Ascending aorta (tissue), 2 donors: ENCODE measurements around the gene CNNM2. TPM values are rescaled to one million over a fixed set of nuclear protein-coding genes. Genes with fewer than 3 reads are reported as not detected.

Source experiments
- DNase-seq, 2 donors: peaks; one replicate each; pipeline ENCODE4 v3.0.0-alpha.2; 2019; ENCODE audit warnings: low spot score in 2 of 2
- H3K27ac ChIP-seq, 2 donors: fragments of 200-600 bp; sonication (generic); one replicate each; pipeline ENCODE4 v1.5.1; 2016 to 2017; ENCODE audit warnings: mild to moderate bottlenecking in 1 of 2
- H3K27me3 ChIP-seq: fragments of 200-600 bp; sonication (generic); one replicate; pipeline ENCODE4 v1.5.1; 2017
- H3K36me3 ChIP-seq, 2 donors: fragments of 200-600 bp; sonication (generic); one replicate each; pipeline ENCODE4 v1.5.1; 2016
- H3K4me1 ChIP-seq, 2 donors: fragments of 200-600 bp; sonication (generic); one replicate each; pipeline ENCODE4 v1.5.1; 2016 to 2017; ENCODE audit warnings: mild to moderate bottlenecking in 1 of 2
- H3K4me3 ChIP-seq, 2 donors: fragments of 200-600 bp; sonication (generic); one replicate each; pipeline ENCODE4 v1.5.1; 2016 to 2017; ENCODE audit warnings: mild to moderate bottlenecking in 1 of 2
- H3K9me3 ChIP-seq, 2 donors: fragments of 200-600 bp; sonication (generic); one replicate each; pipeline ENCODE4 v1.5.1; 2016
- intact Hi-C: fragments of 100-400 bp; cut with DNase I; formaldehyde crosslinking; loops from one replicate; pipeline ENCODE4 v1.15.1; 2023
- total RNA-seq: library from RNA; depleted of rRNA; stranded (reverse); fragments of >200 nt; gene quantifications from one replicate; pipeline ENCODE4 v1.1.0, GENCODE V29; 2016
- TF ChIP-seq, protein P1 (sequence below), 3 experiments: fragments of 200-600 bp in 2 of 3; fragments of 450-650 bp in 1 of 3; sonication (generic) in 2 of 3; IDR thresholded peaks; one replicate each; pipeline ENCODE4 v1.5.1; 2016 to 2019; ENCODE audit warnings: antibody characterized with exemption in 3 of 3, mild to moderate bottlenecking in 1 of 3, moderate library complexity in 1 of 3

The CNNM2 gene
- total RNA-seq, 1 donor from 2014 or later: 18.7 TPM

DNA sequence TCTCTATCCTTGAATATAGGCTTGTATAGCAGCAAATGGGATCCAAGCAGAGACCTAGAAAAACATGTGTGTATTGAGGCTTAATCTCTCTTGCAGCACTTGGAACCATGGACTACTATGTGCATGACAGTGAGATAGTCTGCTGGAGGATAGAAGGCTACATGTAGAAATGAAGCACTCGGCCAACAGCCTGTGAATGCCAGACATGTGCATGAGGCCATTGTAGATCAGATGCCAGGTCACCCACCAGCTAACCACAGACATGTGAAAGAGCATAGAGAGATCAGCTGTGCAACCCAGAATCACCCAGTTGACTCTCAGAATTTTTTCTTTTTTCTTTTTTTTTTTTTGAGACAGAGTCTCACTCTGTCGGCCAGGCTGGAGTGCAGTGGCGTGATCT, 184.1 kb downstream of the CNNM2 start:
- TF ChIP-seq, protein P1, sequence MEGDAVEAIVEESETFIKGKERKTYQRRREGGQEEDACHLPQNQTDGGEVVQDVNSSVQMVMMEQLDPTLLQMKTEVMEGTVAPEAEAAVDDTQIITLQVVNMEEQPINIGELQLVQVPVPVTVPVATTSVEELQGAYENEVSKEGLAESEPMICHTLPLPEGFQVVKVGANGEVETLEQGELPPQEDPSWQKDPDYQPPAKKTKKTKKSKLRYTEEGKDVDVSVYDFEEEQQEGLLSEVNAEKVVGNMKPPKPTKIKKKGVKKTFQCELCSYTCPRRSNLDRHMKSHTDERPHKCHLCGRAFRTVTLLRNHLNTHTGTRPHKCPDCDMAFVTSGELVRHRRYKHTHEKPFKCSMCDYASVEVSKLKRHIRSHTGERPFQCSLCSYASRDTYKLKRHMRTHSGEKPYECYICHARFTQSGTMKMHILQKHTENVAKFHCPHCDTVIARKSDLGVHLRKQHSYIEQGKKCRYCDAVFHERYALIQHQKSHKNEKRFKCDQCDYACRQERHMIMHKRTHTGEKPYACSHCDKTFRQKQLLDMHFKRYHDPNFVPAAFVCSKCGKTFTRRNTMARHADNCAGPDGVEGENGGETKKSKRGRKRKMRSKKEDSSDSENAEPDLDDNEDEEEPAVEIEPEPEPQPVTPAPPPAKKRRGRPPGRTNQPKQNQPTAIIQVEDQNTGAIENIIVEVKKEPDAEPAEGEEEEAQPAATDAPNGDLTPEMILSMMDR (IDR thresholded peaks at IDR 0.05): no peak
- Histone ChIP-seq H3K4me3 (no peak overlapping the region), H3K9me3 (no peaks in the 10 kb centered on the region), H3K27ac (peak overlapping the region in 1 of 2 donors; percentile 53), H3K4me1 (peaks cover 0 to 28% of the 10 kb centered on the region in 2 donors), H3K27me3 (no peaks in the 10 kb centered on the region), H3K36me3 (peaks cover 24 to 54% of the 10 kb centered on the region in 2 donors)
- intact Hi-C loops: loop anchor here (5.0 kb wide), 1 partner anchor 130 kb away; no protein-coding TSS in a partner anchor
- DNase-seq: no peak

DNA sequence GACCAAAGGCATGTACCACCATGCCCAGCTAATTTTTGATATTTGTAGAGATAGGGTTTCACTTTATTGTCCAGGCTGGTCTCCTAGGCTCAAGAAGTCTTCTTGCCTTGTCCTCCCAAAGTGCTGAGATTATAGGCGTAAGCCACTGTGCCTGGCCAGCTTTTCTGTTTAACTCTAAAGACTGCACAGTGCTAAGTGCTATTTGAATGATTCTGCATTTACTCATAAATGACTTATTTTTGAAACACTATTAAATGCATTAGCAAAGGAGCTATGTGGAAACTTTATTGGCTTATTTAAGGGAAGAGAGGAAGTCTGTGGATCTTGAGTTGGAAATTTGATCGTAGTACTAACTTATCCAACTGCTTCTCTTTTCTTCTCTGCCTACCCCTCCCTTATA, 185.9 kb downstream of the CNNM2 start:
- TF ChIP-seq, protein P1 (IDR thresholded peaks at IDR 0.05): no peak
- H3K27me3 ChIP-seq: no peaks in the 10 kb centered on the region
- DNase-seq: no peak
- H3K36me3 ChIP-seq: peaks cover 15 to 38% of the 10 kb centered on the region in 2 donors
- no peak overlapping the region for H3K4me3 ChIP-seq
- H3K9me3 ChIP-seq: no peaks in the 10 kb centered on the region
- peak overlapping the region; percentile 33 to 38 for H3K27ac ChIP-seq
- peaks cover 0 to 39% of the 10 kb centered on the region in 2 donors for H3K4me1 ChIP-seq
- intact Hi-C loops: loop anchor here (5.0 kb wide), 1 partner anchor 128 kb away; no protein-coding TSS in a partner anchor

DNA sequence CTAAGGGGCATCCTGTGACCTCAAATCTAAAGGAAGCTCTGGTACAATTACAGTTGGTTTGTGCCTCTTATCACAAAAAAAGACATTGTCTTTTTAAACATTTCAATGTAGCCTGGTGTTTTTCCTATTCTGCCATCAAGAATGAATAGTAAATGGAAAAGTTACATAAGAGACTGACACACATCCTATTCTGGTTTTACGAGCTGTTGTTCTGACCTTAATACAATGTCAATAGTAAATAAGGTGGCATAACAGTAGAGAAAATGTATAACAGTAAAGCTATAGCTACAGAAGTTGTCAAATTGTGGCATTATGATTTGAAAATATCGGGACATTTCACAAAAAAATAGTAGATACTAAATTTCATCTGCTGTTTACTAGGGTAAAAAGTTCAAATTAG, 186.6 kb downstream of the CNNM2 start:
- DNase-seq: no peak
- TF ChIP-seq, protein P1 (IDR thresholded peaks at IDR 0.05): no peak
- H3K27ac ChIP-seq: peak overlapping the region; percentile 33 to 38
- H3K4me3 ChIP-seq: no peak overlapping the region
- peaks cover 15 to 31% of the 10 kb centered on the region in 2 donors for H3K36me3 ChIP-seq
- intact Hi-C loops: loop anchor here (5.0 kb wide), 2 partner anchors 48 to 128 kb away; no protein-coding TSS in a partner anchor
- no peaks in the 10 kb centered on the region for H3K9me3 ChIP-seq
- H3K4me1 ChIP-seq: peaks cover 3 to 45% of the 10 kb centered on the region in 2 donors
- no peaks in the 10 kb centered on the region for H3K27me3 ChIP-seq

DNA sequence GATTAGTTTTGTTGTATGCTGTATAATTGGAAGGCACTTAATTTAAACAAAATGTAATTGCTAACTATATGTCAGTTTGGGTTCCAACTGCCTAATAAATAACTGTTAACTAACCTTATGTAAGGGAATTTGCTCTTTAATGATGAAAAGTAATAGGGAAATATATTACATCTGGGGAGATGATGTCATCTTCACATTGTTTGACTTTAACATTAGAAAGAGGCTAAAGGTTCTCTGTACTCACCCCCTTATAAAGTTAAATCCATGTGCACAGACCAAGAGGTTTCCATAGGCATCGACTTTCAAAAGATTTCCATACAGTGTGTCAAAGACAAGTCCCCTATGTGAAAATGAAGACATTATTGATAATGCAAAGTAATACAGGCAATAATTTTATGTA, 187.4 kb downstream of the CNNM2 start:
- Histone ChIP-seq H3K4me3 (no peak overlapping the region), H3K36me3 (peaks cover 8 to 23% of the 10 kb centered on the region in 2 donors), H3K9me3 (no peaks in the 10 kb centered on the region), H3K27ac (no peak overlapping the region), H3K27me3 (no peaks in the 10 kb centered on the region), H3K4me1 (peaks cover 7 to 52% of the 10 kb centered on the region in 2 donors)
- intact Hi-C loops: loop anchor here (5.0 kb wide), 1 partner anchor 47 kb away; no protein-coding TSS in a partner anchor
- TF ChIP-seq, protein P1 (IDR thresholded peaks at IDR 0.05): no peak
- DNase-seq: no peak

DNA sequence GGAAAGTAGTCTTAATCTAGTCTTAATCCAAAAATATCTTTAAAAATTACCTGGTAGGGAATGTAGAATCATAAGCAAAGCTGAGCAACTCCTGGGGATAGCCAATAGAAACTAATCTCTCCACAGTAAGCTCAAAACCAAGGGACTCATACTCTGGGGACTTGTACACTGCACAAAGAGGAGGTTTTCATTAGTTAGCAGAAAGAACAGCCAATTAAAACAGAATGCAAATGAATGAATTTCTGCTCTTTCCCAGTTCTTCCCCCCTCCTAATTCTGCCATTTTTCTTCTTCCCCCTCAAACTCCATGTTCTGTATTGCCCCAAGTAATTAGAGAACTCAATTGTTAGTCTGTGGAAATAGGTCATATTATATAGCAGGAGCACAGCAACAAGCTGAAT, 188.4 kb downstream of the CNNM2 start:
- no peak overlapping the region for H3K4me3 ChIP-seq
- H3K27ac ChIP-seq: peak overlapping the region in 1 of 2 donors; percentile 54
- H3K9me3 ChIP-seq: no peaks in the 10 kb centered on the region
- TF ChIP-seq, protein P1 (IDR thresholded peaks at IDR 0.05): no peak
- DNase-seq: no peak
- peaks cover 14 to 62% of the 10 kb centered on the region in 2 donors for H3K4me1 ChIP-seq
- H3K36me3 ChIP-seq: peaks cover 4 to 14% of the 10 kb centered on the region in 2 donors
- no peaks in the 10 kb centered on the region for H3K27me3 ChIP-seq
- intact Hi-C loops: loop anchor here (5.0 kb wide), 1 partner anchor 46 kb away; no protein-coding TSS in a partner anchor
